GM12891 (cell line): ENCODE results near the gene PHACTR4. TPM values are rescaled to one million over a fixed set of nuclear protein-coding genes. Genes with fewer than 3 reads are reported as not detected.
"Not testable (repeated sequence)": the region's sequence is repeated elsewhere in the genome, so short reads cannot be mapped to it uniquely, and the experiment has no call there.

ENCODE experiments used
- DNase-seq: peaks from one replicate; pipeline ENCODE4 v3.0.0; 2011; ENCODE audit warnings: low spot score; ENCODE audit not compliant: insufficient read length
- FAIRE-seq: peaks from 2 replicates; lab custom pipeline; 2011; peaks lifted over from hg19 to GRCh38; lab: Jason Lieb, UNC
- PAX5 ChIP-seq: IDR thresholded peaks from 2 replicates; pipeline ENCODE4 v1.6.1; 2011; ENCODE audit warnings: low read length, moderate library complexity, mild to moderate bottlenecking; ENCODE audit not compliant: insufficient read depth, severe bottlenecking
- POLR2A ChIP-seq: IDR thresholded peaks from 2 replicates; pipeline ENCODE4 v1.6.1; 2011; ENCODE audit warnings: low read depth, low read length, control low read depth
- POLR2AphosphoS5 ChIP-seq: IDR thresholded peaks from 2 replicates; pipeline ENCODE4 v1.6.1; 2011; ENCODE audit warnings: low read depth, low read length, control low read depth
- POU2F2 ChIP-seq: IDR thresholded peaks from 2 replicates; pipeline ENCODE4 v1.6.1; 2011; ENCODE audit warnings: low read depth, mild to moderate bottlenecking, control low read depth, low read length, moderate library complexity
- SPI1 ChIP-seq: IDR thresholded peaks from 2 replicates; pipeline ENCODE4 v1.6.1; 2011; ENCODE audit warnings: low read depth, low read length, control low read depth
- TAF1 ChIP-seq: IDR thresholded peaks from 2 replicates; pipeline ENCODE4 v1.6.1; 2011; ENCODE audit warnings: low read depth, low read length, control low read depth
- polyA plus RNA-seq: library from polyadenylated mRNA; unstranded; fragments of >200 nt; gene quantifications from one replicate; pipeline ENCODE4 v1.2.1, GENCODE V29; 2012; ENCODE audit warnings: low read depth, missing spikeins, inconsistent platforms; ENCODE audit not compliant: missing spikeins

PHACTR4 gene
- polyA plus RNA-seq = 9.8 TPM

- peak; percentile 96 for FAIRE-seq
- peak; percentile 84 for DNase-seq
- TF ChIP-seq PAX5 (no peak), POLR2AphosphoS5 (0 out of 2 replicates have a peak, but pooled peaks have one; percentile 26), TAF1 (peak; percentile 34; the same call in 1 of the 2 replicates), SPI1 (peak; percentile 87), POU2F2 (peak; percentile 6; the same call in 1 of the 2 replicates), POLR2A (peak; percentile 51; the same call in 1 of the 2 replicates)
Observed at GRCh38 chr1:28369371-28370238, at the start of gene PHACTR4. PHACTR4 (plus strand) TSS chr1:28369740; CDS start chr1:28407448, 37,708 bp downstream.

GRCh38 chr1:28322194-28322593 lies 47.3 kb upstream of the PHACTR4 start:
- TF ChIP-seq POLR2A (no peak), TAF1 (no peak), POU2F2 (no peak), POLR2AphosphoS5 (no peak), SPI1 (no peak), PAX5 (no peak)
- no peak for FAIRE-seq
- DNase-seq = no peak

GRCh38 chr1:28323720-28324119 lies 45.8 kb upstream of the PHACTR4 start:
- TF ChIP-seq POU2F2 (no peak), TAF1 (no peak), POLR2AphosphoS5 (no peak), POLR2A (no peak), SPI1 (no peak), PAX5 (no peak)
- DNase-seq (no peak), FAIRE-seq (no peak)

- FAIRE-seq = no peak
Observed at GRCh38 chr1:28326515-28326914, 43.0 kb upstream of the PHACTR4 start.

GRCh38 chr1:28326984-28327383 lies 42.6 kb upstream of the PHACTR4 start:
- FAIRE-seq (no peak), DNase-seq (no peak)
- no peak for TF ChIP-seq SPI1
- TF ChIP-seq TAF1 = no peak
- TF ChIP-seq POLR2AphosphoS5 = no peak
- no peak for TF ChIP-seq POU2F2
- no peak for TF ChIP-seq PAX5
- no peak for TF ChIP-seq POLR2A

More at GRCh38 chr1:28326515-28326914, 43.0 kb upstream of the PHACTR4 start:
- TF ChIP-seq TAF1 (no peak), POLR2AphosphoS5 (no peak), PAX5 (no peak)
- no peak for DNase-seq

GRCh38 chr1:28327431-28327830 lies 42.1 kb upstream of the PHACTR4 start:
- FAIRE-seq, DNase-seq: not testable (repeated sequence)

- TF ChIP-seq SPI1 = no peak
- no peak for TF ChIP-seq POLR2A
- TF ChIP-seq TAF1 = no peak
- TF ChIP-seq POU2F2 = no peak
- TF ChIP-seq POLR2AphosphoS5 = no peak
- no peak for TF ChIP-seq PAX5
- no peak for FAIRE-seq
- DNase-seq = no peak
Observed at GRCh38 chr1:28328228-28328648, 41.3 kb upstream of the PHACTR4 start.

GRCh38 chr1:28329395-28330153 lies 40.0 kb upstream of the PHACTR4 start:
- DNase-seq (no peak), FAIRE-seq (no peak)
- TF ChIP-seq POLR2A (peak; percentile 41; the same call in 1 of the 2 replicates), PAX5 (no peak), SPI1 (no peak)

- DNase-seq = no peak
- FAIRE-seq = no peak
- TF ChIP-seq TAF1 (no peak), POLR2AphosphoS5 (no peak), POLR2A (no peak), PAX5 (no peak), SPI1 (no peak), POU2F2 (no peak)
Observed at GRCh38 chr1:28338897-28339296, 30.6 kb upstream of the PHACTR4 start.

- no peak for DNase-seq
- TF ChIP-seq TAF1 = no peak
- no peak for TF ChIP-seq PAX5
- FAIRE-seq = no peak
Observed at GRCh38 chr1:28339551-28339950, 30.0 kb upstream of the PHACTR4 start.
